Kasumi-1 (cell line): ENCODE data around the gene CRB2.

ENCODE experiments used
- DNase-seq, 2 experiments: peaks; one replicate each; lab custom pipeline; 2025; lab: John Stamatoyannopoulos, UW

Gene CRB2

DNA sequence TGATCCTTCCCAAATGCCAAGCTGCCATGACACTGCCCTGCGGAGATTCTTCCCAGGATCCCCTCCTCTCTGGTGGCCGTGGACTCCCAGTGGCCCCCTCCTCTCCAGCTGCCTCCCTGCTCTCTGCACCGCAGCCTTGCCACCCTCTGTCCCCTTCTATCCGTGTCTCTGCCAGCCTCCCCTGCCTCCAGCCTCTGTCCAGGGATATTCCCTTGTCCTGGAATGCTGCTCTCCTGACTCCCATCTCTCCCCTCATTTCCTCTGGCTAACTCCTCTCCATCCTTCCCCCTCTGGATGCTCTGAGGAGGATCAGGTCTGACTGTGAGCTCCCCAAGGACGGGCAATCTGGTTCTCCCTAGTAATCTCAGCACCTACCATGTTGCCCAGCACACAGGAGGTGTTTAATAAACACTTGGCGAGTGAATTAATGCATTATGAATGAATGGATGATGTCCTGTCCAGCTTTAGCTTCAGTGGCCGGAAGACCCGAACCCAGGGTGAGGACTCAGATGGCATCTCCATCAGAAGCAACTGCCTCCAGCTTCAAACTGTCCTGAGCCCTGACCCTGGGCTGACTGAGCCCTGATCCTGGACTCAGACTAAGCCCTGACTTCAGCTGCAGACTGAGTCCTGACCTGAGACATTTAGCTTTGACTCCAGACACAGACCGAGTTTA lies 7.5 kb upstream of the CRB2 start:
- no peak for DNase-seq

DNA sequence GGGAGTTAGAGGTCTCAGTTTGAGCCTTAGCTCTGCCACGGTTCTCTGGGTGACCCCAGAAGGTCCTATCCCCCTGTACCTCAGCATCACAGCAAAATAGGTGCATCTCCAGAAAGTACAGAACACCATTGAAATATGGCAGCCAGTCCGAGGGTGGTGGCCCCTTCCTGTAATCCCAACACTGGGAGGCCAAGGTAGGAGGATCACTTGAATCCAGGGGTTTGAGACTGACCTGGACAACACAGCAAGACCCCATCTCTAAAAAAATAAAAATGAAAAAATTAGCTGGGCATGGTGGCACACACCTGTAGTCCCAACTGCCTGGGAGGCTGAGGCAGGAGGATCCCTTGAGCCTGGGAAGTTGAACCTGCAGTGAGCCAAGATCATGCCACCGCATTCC lies 7.0 kb upstream of the CRB2 start:
- DNase-seq = no peak

DNA sequence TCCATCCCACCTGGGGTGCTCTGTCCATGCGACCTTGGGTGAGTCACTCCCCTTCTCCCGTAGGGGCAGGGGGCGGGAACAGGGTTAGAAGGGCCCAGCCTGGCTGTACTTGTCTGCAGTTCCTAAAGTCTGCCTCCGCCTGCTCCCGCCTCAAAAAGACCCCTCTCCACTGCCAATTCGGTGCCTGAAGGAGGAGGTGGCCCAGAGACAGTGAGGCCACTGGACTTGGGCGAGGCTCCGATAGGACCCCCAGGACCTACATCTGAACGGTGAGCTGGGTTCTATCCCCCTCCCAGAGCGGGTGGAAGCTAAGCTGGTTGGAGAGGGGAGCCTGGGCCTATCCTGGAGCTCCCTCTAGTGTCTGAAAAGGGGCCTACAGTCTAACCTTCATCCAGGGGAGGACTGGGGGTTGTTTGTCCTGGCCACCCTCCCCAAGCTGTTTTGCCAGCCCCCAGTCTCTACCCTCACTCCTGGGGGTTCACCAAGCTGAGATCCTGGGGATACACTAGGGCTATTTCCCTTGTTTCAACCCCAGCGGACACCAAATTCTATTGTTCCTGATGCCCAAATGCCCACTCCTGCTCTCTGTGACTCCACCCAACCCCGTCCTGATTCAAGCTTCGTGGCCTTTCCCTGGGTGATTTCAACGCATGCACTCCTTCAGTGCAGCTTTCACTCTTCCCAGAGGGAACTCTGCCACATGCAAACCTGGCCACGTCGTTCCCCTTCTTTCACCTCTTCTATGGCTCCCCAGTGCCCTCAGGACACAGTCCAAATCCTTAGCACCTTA lies 6.1 kb upstream of the CRB2 start:
- DNase-seq = peak; percentile 80

DNA sequence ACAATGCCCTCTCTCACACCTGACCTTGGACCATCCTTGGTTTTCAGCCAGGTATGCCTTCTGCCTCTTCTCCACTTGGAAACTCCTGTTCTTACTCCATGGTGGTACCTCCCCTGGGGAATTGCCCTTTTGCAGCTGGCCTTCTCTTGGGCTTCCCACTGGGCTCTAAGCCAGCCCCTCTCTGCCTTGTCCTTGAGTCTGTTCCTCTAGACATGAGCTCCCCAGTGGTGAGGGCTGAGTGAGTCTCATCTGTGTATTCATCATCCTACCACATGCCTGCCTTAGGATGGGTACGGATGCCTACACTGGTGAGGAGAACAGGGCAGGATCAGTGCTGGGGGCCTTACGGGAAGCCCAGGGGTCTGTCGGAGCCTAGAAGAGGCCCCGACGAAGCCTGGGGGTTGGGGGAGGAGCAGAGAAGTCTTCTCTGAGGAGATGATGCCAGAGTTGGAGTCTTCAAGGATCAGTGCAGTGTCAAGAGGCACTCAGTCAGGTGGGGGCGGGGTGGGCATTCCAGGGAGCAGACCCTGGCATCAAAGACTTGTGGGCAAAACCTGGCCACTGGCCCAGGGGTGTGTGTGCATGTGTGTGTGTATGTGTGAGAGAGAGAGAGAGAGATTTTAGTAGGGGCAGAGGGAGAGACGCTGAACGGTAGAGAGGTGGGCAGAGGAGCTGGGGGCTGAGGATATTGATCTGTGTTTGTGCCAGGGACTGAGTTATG lies 5.2 kb upstream of the CRB2 start:
- DNase-seq = no peak

DNA sequence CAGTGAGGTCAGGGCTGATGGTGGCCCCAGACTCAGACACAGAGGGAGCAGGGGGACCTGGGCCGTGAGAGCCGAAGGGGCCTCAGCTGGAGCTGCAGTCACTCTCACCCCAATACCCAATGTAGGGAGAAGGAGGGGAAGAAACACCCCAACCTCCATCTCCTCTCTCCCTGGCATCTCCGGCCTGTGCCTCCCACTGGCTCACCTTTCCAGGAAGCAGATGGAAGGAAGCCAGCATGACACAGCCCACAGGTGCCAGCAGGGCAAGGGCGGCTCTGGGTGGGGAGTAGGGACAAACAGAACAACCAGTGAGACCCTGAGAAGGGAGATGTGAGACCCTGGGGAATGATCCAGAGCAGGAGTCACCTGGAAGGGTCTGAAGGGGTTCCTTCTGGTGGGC lies 3.0 kb upstream of the CRB2 start:
- no peak for DNase-seq

DNA sequence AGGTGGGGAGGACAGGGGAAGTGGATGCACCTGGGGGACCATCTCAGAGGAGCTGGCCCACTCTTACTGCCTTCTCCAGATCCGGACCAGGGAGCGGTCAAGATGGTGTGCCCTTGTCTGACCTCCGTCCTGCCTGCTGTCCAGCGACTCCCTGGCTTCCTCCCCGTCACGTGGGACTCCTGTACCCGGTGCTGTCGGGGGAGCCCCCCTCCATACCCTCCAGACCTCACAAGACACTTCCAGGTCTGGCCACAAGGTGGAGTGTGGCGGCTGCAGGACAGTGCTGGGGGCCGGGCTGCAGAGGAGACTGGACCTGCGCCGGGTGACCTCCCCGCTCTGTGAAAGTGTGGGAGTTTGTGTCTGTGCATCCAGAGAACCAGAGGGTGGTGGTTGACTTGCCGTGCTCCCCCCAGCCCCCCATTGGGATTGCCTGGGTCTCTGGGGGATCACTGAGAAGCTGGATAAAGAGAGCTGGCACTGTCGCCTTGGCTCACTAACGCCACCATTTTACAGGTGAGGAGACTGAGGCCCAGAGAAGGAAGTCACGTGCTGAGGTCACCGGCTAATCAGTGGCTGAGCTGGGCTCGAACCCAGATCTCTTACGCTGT lies 1.9 kb upstream of the CRB2 start:
- DNase-seq = peak; percentile 27 to 49

DNA sequence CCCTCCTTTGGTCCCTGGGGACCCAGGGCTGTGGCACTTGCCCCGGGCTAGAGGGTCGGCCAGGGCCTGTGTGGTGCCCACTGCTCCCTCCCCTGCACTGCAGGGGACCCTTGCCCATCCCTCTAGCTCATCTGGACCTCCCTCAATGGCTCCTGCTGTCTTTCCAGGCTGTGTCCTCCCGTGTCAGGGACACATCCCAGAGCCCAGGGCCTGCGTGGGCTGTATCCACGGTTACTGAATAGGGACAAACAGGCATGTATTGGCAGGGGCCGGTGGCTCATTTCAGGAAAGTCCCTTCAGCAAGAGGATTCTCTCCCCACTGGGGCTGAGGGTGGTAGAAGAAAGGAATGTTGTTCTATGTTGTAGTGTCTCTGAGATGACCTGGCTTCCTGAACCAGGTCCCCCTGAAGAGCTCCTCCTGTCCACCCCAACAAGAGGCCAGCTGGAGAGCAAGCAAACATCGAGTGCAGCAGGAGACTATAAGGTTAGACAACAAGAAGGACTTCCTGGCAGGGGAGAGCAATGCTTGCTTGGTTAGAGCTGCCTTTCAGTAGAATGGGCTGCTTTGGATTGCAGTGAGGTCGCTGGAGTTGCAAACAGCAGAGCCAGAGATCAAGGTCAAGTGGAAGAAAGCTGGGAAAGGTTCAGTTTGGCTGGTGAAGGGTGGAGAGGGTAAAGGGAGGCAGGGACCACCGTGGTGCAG lies 1.0 kb upstream of the CRB2 start:
- no peak for DNase-seq

DNA sequence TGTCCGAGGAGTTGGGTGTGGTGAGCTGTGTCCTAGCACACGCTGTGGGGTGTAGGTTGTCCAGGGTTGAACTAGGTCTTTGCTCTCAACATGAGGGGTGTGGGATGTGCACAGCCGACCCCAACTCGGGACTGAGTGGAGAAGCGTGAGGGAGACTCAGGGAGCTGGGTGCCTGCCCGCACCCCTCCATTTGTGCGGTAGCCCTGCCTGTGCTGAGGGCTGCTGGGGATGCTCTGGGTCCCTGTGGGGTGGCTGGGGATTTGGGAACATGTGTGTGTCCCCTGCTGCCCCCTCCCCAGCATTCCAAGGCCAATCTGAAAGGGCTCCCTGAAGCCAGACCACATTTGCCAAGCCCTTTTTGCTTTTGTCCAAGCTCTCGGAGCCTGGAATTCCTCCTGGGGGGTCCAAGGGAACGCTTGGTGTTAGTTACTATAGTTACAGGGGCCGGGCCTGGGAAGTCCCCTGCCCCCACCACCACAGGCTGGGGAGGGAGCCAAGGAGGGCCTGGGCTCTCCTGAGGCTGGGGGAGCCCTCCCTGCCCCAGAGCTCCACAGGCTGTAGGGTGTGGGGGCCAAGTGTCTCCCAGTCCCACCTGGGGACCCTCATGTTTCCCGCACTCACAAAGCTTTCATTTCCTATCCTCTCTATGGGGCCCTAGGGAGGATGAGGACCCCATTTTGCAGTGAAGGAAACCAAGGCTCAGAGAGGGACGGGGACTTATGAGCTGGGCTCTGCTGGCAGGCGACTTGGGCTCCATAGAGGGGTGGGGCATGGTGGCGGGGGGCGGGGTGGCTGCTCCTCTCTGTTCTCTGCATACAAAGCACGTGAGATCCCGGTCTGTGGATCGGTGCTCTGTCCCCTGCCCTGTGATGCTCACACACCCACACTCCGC lies 1.1 kb downstream of the CRB2 start:
- no peak for DNase-seq

DNA sequence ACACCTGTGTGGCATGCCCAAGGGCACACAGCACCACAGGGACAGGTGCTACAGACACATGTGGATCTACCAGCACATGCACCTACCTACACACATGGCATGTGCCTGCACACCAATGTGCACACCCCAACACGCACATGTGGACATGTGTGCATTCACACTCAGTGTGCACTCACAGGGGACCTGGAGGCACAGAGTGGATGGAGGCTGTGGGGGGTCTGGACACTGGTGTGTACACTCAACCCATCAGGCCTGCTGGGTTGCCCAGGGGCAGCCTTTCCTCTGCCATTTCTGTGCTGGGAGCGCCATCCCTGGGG lies 1.7 kb downstream of the CRB2 start:
- no peak for DNase-seq

DNA sequence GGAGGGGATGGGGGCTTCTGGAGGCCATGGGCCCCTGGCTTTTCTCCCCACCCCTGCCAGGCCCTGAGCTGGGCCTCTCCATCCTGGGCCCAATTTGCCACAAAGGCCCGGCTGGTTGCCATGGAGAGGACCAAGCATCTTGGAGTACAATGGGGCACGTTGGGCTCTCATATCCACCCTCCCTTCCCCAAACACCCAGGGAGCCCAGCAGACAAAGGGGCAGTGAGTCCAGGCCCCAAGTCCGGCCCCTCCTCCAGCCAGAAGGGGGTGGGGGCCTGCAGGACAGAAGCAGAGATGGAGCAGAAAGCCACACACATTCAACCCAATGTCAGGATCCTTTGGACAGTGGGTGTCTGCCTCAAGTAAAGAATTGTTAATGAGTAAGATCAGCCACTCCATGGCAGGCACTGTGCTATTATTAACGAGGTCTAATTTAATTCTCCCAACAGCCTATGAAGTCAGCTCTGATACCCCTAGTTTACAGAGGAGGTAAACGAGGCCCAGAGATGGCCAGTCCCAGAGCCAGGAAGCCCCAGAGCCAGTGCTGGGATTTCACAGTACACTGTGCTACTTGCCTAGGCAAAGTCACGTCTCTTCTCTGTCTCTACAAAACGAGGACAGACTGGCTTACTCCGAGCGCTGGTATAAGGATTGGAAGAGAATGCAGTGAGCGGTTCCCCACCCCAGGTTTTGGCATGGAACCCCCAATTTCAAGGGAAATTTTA lies 2.3 kb downstream of the CRB2 start:
- DNase-seq = no peak

DNA sequence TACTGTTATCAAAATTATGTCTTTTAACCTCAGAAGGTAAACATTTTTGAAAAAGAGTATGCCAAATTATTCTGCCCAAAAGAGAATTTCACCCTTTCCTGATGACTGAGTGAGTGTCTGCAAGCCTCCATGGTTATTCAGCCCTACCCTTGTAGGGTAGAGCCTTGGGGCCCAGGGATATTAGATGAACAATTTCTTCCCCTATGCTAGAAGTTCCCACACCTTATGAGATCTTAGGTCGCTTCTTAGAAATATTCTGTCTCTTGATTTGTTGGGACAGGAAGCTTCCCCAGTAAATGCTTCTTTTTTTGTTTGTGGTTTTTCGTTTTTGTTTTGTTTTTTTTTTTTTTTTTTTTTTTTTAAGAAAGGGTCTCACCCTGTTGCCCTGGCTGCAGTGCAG lies 3.1 kb downstream of the CRB2 start:
- DNase-seq = no peak

DNA sequence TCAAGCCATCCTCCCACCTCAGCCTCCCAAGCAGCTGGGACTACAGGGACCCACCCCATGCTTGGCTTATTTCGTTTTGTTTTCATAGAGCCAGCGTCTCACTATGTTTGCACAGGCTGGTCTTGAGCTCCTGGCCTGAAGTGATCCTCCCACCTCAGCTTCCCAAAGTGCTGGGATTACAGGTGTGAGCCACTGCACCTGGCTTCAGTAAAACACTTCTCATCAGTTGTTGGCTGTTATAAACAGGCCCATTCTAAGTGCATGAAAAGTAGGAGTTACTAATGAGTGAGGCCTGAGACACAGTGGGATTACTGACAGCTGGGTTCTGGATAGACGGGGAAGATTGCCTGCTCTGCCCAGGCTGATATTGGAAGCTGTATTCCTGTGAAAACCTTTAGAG lies 3.5 kb downstream of the CRB2 start:
- no peak for DNase-seq

DNA sequence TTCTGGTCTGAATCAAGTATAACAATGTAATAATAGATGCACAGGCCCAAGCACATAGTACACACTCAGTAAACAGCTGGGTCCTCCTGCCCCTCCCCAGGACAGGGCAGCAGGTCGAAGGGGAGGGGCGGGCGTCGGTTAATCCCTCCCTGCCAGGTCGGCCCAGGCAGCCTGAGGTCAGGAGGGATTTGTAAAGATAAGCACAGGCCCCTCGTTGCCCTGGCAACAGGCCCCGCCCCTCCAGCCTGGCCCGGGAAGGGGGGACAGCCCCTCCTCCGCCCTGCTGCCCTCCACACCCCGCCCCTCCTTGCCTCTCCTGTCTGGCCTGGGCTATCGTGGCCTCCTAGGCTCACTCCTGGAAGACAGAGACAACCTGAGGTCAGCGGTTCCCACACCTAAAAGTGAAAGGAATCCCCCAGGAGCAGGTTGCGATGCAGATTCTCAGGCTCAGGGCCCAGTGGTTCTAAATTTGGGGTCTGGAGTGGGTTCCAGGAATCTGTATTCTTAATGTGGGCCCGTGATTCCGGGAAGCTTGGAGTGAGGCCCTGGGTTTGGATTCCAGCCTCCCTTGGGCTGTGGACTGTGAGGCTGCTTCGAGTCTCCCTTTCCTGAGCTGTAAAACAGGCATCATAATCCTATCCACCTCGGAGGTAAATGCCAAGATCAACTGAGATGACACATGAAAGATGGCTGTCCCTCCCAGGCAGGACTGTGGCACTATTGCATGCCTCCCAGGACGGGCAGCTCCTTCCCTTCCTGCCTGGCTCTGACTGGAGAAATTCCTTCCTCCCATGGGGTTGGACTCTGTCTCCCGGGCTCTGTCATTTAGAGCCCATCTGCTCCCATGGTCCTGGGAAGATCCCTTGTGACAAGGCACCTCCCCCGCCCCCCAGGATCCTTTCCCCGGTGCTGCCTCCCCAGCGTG lies 4.4 kb downstream of the CRB2 start:
- DNase-seq = no peak

DNA sequence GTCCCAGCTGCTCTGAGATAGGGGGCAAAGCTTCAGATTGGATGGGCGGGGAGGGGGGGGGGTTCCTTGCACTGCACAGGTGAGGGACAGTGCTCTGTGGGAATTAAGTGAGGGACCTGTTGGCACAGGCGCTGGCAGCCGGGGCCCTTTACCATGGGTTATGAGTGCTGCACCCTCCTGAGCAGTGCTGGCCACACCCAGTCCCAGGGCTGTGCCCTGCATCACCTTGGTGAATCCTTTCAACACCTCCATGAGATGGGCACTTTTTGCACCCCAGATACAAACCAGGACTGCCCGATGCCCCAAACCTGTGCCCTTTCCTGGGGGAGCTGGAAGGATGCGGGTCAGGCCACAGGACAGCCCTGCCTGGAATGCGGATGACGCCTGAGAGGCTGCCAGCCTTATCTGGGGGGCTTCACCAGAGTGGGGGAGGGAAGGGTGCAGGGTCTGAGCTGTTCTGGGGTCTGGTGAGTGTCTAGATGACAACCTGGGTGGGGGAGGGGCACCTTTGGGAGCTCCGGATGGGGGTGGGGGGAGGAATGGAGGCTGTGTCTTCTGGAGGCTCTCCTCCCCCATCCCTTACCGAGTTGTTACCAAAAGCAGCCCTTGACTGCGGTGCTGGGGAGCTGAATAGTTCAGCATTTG lies 5.2 kb downstream of the CRB2 start:
- DNase-seq = no peak

DNA sequence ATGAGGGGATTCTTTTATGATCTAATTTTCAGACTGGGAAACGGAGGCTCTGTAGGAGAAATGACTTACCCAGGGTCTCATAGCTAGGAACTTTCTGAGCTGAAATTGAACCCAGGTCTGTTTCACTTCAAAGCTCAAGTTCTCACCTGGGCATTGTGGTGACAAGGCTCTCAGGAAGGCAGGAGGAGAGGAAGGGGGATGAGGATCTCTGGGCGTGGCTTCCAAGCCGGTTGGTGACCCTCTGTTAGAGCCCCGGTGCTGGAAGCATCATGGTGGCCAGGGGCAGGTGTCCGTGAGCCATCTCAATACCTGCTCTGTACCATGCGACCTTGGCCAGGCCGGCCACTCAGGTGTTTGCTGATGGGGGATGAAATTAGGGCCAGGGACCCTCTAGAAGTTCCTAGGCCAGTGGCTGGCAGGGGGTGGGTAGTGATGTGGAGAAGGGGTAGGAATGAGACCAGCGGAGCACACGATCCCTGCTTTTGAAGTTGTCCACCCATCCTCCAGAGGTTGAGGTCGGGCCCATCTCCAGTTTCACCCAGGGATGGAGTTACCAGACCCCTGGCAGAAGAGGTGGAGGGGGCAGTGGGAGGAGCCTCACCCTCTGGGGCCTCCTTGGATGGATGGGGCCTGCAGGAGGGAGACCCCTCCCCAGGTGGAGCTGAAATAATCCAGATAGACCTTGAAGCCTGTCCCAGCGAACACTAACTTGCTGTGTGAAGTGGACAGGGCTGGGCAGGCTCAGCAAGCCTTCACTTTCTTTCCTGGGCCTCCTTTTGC lies 5.9 kb downstream of the CRB2 start:
- DNase-seq = no peak

DNA sequence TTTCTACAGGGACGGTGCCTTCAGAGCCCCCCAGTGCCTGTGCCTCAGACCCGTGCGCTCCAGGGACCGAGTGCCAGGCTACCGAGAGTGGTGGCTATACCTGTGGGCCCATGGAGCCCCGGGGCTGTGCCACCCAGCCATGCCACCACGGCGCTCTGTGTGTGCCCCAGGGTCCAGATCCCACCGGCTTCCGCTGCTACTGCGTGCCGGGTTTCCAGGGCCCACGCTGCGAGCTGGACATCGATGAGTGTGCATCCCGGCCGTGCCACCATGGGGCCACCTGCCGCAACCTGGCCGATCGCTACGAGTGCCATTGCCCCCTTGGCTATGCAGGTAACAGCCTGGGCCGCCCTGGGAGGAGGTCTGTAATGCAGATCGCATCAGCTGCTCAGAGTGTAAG lies 6.9 kb downstream of the CRB2 start:
- no peak for DNase-seq

DNA sequence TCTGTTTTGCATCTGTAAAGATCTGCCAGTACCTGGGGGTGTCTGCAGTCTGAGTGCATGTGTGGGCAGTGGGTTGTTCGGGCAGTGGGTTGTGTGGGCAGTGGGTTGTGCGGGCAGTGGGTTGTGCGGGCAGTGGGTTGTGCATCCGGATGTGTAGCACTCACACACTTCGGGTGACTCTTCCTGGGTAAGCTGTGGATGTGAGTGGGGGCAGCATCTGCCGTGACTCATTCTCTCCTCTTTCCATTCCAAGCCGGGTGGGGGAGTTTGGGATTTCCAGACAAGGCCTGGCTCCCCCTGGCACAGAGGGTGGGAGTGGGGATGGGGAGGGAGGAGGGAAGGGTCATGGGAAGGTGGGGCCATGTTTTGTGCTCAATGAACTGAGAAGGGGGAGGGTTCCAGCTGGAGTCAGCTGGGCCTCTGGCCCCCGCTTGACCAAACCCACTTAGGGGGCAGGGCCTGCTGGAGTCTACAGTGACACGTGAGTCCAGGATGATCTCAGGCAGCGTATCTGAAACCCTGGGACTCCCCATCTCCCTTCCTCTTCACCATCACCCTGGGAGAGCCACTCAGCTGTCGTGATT lies 8.3 kb downstream of the CRB2 start:
- no peak for DNase-seq
